ENCODE measurements around the gene LYPLA2. TPM values are rescaled to one million over a fixed set of nuclear protein-coding genes. Genes with fewer than 3 reads are reported as not detected.

Gene LYPLA2
- total RNA-seq, 1 donor from 2014 or later: 88.9 TPM

DNA sequence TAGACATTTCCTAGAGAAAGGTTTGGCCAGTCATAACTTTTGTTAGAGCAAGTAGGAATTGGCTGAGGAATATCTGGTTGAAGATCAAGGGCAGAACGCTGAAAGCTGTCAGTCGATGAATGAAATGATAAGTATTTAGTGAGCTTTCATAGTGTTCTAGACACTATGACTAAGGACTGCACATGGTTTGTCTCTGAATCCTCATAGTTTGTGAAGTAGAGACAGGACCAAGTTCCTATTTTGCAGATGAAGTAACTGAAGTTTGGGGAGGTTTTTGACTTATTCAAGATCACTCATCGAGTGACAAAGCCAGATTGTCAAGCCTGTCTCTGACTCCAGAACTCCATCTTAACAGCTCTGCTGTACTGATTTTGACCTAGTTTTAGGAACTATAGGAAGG is 42.9 kb upstream of the LYPLA2 start:
- no peak overlapping the region for H3K4me3 Mint-ChIP-seq
- DNase-seq (ENCODE audit: low read depth, low spot score): no peak
- TF ChIP-seq, protein P1, sequence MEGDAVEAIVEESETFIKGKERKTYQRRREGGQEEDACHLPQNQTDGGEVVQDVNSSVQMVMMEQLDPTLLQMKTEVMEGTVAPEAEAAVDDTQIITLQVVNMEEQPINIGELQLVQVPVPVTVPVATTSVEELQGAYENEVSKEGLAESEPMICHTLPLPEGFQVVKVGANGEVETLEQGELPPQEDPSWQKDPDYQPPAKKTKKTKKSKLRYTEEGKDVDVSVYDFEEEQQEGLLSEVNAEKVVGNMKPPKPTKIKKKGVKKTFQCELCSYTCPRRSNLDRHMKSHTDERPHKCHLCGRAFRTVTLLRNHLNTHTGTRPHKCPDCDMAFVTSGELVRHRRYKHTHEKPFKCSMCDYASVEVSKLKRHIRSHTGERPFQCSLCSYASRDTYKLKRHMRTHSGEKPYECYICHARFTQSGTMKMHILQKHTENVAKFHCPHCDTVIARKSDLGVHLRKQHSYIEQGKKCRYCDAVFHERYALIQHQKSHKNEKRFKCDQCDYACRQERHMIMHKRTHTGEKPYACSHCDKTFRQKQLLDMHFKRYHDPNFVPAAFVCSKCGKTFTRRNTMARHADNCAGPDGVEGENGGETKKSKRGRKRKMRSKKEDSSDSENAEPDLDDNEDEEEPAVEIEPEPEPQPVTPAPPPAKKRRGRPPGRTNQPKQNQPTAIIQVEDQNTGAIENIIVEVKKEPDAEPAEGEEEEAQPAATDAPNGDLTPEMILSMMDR (conservative IDR thresholded peaks at IDR 0.05): no peak
- H3K27ac Mint-ChIP-seq (ENCODE audit: unreplicated experiment): no peak overlapping the region
- peaks cover 8% of the 10 kb centered on the region for H3K36me3 Mint-ChIP-seq (ENCODE audit: low read depth)
- H3K9me3 Mint-ChIP-seq: no peaks in the 10 kb centered on the region
- peaks cover 29% of the 10 kb centered on the region for H3K4me1 Mint-ChIP-seq
- H3K27me3 Mint-ChIP-seq (ENCODE audit: low read depth): no peaks in the 10 kb centered on the region

DNA sequence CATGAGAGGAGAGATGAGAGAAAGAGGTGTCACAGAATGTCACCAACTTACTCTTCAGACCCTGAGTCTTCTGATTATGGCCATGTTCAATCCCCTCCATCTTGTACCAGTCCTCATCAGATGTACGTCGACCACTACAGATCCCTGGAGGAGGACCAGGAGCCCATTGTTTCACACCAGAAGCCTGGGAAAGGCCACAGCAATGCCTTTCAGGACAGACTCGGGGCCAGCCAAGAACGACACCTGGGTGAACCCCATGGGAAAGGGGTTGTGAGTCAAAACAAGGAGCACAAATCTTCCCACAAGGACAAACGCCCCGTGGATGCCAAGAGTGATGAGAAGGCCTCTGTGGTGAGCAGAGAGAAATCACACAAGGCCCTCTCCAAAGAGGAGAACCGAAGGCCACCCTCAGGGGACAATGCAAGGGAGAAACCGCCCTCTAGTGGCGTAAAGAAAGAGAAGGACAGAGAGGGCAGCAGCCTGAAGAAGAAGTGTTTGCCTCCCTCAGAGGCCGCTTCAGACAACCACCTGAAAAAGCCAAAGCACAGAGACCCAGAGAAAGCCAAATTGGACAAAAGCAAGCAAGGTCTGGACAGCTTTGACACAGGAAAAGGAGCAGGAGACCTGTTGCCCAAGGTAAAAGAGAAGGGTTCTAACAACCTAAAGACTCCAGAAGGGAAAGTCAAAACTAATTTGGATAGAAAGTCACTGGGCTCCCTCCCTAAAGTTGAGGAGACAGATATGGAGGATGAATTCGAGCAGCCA is 39.7 kb upstream of the LYPLA2 start:
- no peaks in the 10 kb centered on the region for H3K27me3 Mint-ChIP-seq (ENCODE audit: low read depth)
- H3K4me3 Mint-ChIP-seq: no peak overlapping the region
- H3K27ac Mint-ChIP-seq (ENCODE audit: unreplicated experiment): peak overlapping the region; percentile 19
- H3K9me3 Mint-ChIP-seq: no peaks in the 10 kb centered on the region
- TF ChIP-seq, protein P1 (conservative IDR thresholded peaks at IDR 0.05): peak; percentile 74
- peaks cover 8% of the 10 kb centered on the region for H3K4me1 Mint-ChIP-seq
- DNase-seq (ENCODE audit: low read depth, low spot score): peak; percentile 33
- H3K36me3 Mint-ChIP-seq (ENCODE audit: low read depth): peaks cover 18% of the 10 kb centered on the region

DNA sequence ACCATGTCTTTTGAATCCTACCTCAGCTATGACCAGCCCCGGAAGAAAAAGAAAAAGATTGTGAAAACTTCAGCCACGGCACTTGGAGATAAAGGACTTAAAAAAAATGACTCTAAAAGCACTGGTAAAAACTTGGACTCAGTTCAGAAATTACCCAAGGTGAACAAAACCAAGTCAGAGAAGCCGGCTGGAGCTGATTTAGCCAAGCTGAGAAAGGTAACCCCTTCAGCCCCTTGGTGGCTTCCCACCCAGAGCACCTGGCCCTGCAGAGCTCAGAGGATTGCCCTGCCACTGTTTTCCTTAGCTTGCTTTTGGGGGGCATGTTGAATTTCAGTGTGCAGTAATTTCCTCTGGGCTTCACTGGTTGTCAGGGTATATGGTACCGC is 39.1 kb upstream of the LYPLA2 start:
- Mint-ChIP-seq H3K9me3 (no peaks in the 10 kb centered on the region), H3K27ac (ENCODE audit: unreplicated experiment) (no peak overlapping the region), H3K4me3 (no peak overlapping the region), H3K27me3 (ENCODE audit: low read depth) (no peaks in the 10 kb centered on the region), H3K36me3 (ENCODE audit: low read depth) (peaks cover 14% of the 10 kb centered on the region), H3K4me1 (peaks cover 5% of the 10 kb centered on the region)
- DNase-seq (ENCODE audit: low read depth, low spot score): no peak
- TF ChIP-seq, protein P1 (conservative IDR thresholded peaks at IDR 0.05): no peak

DNA sequence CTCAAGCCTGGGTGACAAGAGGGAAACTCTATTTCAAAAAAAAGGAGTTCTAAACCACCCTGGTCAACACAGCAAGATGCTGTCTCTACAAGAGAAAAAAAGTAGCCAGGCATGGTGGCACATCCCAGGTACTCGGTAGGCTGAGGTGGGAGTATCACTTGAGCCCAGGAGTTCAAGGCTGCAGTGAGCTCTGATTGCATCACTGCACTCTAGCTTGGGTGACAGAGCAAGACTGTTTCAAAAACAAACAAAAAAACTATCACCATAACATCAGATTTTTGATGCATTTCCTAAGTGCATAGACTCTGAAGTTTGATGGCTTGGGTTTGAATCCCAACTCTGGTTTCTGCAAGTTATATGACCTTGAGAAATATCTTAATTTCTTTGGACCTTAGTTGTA is 38.0 kb upstream of the LYPLA2 start:
- no peak overlapping the region for H3K27ac Mint-ChIP-seq (ENCODE audit: unreplicated experiment)
- H3K4me1 Mint-ChIP-seq: no peaks in the 10 kb centered on the region
- no peak overlapping the region for H3K4me3 Mint-ChIP-seq
- H3K36me3 Mint-ChIP-seq (ENCODE audit: low read depth): peaks cover 13% of the 10 kb centered on the region
- no peak for DNase-seq (ENCODE audit: low read depth, low spot score)
- TF ChIP-seq, protein P1 (conservative IDR thresholded peaks at IDR 0.05): no peak
- H3K9me3 Mint-ChIP-seq: no peaks in the 10 kb centered on the region
- H3K27me3 Mint-ChIP-seq (ENCODE audit: low read depth): no peaks in the 10 kb centered on the region

DNA sequence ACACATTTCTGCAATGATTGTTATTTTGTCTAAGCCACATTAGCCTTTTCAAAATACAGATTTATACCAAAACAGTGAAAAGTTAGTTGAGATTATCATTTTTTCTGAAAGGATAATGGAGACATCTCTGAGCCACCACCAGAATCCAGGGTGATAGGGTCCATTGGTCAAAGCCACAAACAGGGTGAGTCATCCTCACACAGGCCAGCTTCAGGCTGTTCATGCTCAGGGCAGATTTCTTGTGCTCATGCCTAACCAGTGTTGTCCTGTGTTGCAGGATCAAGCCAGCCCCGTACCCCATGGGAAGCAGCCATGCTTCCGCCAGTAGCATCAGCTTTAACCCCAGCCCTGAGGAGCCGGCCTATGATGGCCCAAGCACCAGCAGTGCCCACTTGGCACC is 34.3 kb upstream of the LYPLA2 start:
- Mint-ChIP-seq H3K36me3 (ENCODE audit: low read depth) (peaks cover 17% of the 10 kb centered on the region), H3K27me3 (ENCODE audit: low read depth) (no peaks in the 10 kb centered on the region), H3K4me3 (no peak overlapping the region), H3K27ac (ENCODE audit: unreplicated experiment) (no peak overlapping the region), H3K4me1 (no peaks in the 10 kb centered on the region), H3K9me3 (no peaks in the 10 kb centered on the region)
- no peak for DNase-seq (ENCODE audit: low read depth, low spot score)
- TF ChIP-seq, protein P1 (conservative IDR thresholded peaks at IDR 0.05): no peak

All from neural crest cell (in vitro differentiated cells).